Neural cell (in vitro differentiated cells): ENCODE data around the gene MXRA8.

ENCODE experiments used
- EP300 ChIP-seq: fragments of 450-650 bp; conservative IDR thresholded peaks from 2 replicates; pipeline ENCODE4 v1.6.1; 2014; ENCODE audit warnings: antibody characterized with exemption, mild to moderate bottlenecking, moderate library complexity; ENCODE audit not compliant: poor library complexity, severe bottlenecking
- REST ChIP-seq: IDR thresholded peaks from 2 replicates; pipeline ENCODE4 v1.6.1; 2012; ENCODE audit warnings: borderline replicate concordance
- TAF1 ChIP-seq: IDR thresholded peaks from 2 replicates; pipeline ENCODE4 v1.6.1; 2012; ENCODE audit warnings: low read depth

- no peak for TF ChIP-seq REST
- TF ChIP-seq EP300 = no peak
- no peak for TF ChIP-seq TAF1
These were observed 22.5 kb upstream of the MXRA8 start for GRCh38 chr1:1380860-1381259.
